ENCODE data around the gene ALKBH5.

ALKBH5 gene

GRCh38 chr17:18228176-18228682, 44.6 kb downstream of the ALKBH5 start:
- H3K27ac ChIP-seq: no peak overlapping the region
- peaks cover 11 to 13% of the 10 kb centered on the region in 2 experiments for H3K4me1 ChIP-seq (ENCODE audit: control insufficient read depth in 1 of 2, insufficient read depth in 1 of 2, low read depth in 1 of 2, low read length in 1 of 2)
- H3K4me3 ChIP-seq (ENCODE audit: low read depth in 1 of 2, low read length in 1 of 2): no peak overlapping the region
- no peaks in the 10 kb centered on the region for H3K36me3 ChIP-seq
- H3K27me3 ChIP-seq: peaks cover 13% of the 10 kb centered on the region
- no peaks in the 10 kb centered on the region for H3K9me3 ChIP-seq
- no peak for TF ChIP-seq CTCF (IDR thresholded peaks at IDR 0.05)

GRCh38 chr17:18229254-18229653, 45.6 kb downstream of the ALKBH5 start:
- no peaks in the 10 kb centered on the region for H3K9me3 ChIP-seq
- H3K4me1 ChIP-seq (ENCODE audit: control insufficient read depth in 1 of 2, insufficient read depth in 1 of 2, low read depth in 1 of 2, low read length in 1 of 2): peaks cover 11 to 13% of the 10 kb centered on the region in 2 experiments
- peaks cover 13% of the 10 kb centered on the region for H3K27me3 ChIP-seq
- TF ChIP-seq CTCF (IDR thresholded peaks at IDR 0.05): no peak
- no peak overlapping the region for H3K4me3 ChIP-seq (ENCODE audit: low read depth in 1 of 2, low read length in 1 of 2)
- peaks cover 5% of the 10 kb centered on the region for H3K36me3 ChIP-seq
- H3K27ac ChIP-seq: no peak overlapping the region

GRCh38 chr17:18229771-18230170, 46.1 kb downstream of the ALKBH5 start:
- peaks cover 10 to 12% of the 10 kb centered on the region in 2 experiments for H3K4me1 ChIP-seq (ENCODE audit: control insufficient read depth in 1 of 2, insufficient read depth in 1 of 2, low read depth in 1 of 2, low read length in 1 of 2)
- H3K27me3 ChIP-seq: peaks cover 13% of the 10 kb centered on the region
- no peak for TF ChIP-seq CTCF (IDR thresholded peaks at IDR 0.05)
- peaks cover 7% of the 10 kb centered on the region for H3K36me3 ChIP-seq
- H3K4me3 ChIP-seq (ENCODE audit: low read depth in 1 of 2, low read length in 1 of 2): no peak overlapping the region
- H3K9me3 ChIP-seq: no peaks in the 10 kb centered on the region
- H3K27ac ChIP-seq: no peak overlapping the region

GRCh38 chr17:18230288-18231141, 46.9 kb downstream of the ALKBH5 start:
- peaks cover 13% of the 10 kb centered on the region for H3K27me3 ChIP-seq
- H3K36me3 ChIP-seq: peaks cover 7% of the 10 kb centered on the region
- no peaks in the 10 kb centered on the region for H3K9me3 ChIP-seq
- H3K27ac ChIP-seq: no peak overlapping the region
- no peak overlapping the region for H3K4me3 ChIP-seq (ENCODE audit: low read depth in 1 of 2, low read length in 1 of 2)
- no peak for TF ChIP-seq CTCF (IDR thresholded peaks at IDR 0.05)
- H3K4me1 ChIP-seq (ENCODE audit: control insufficient read depth in 1 of 2, insufficient read depth in 1 of 2, low read depth in 1 of 2, low read length in 1 of 2): peaks cover 6 to 8% of the 10 kb centered on the region in 2 experiments

- Histone ChIP-seq H3K27me3 (peaks cover 9% of the 10 kb centered on the region), H3K9me3 (no peaks in the 10 kb centered on the region), H3K4me3 (ENCODE audit: low read depth in 1 of 2, low read length in 1 of 2) (no peak overlapping the region), H3K27ac (no peak overlapping the region), H3K4me1 (ENCODE audit: control insufficient read depth in 1 of 2, insufficient read depth in 1 of 2, low read depth in 1 of 2, low read length in 1 of 2) (peaks cover 2 to 4% of the 10 kb centered on the region in 2 experiments), H3K36me3 (peaks cover 7% of the 10 kb centered on the region)
- TF ChIP-seq CTCF (IDR thresholded peaks at IDR 0.05): no peak
Observed at GRCh38 chr17:18231164-18231563, 47.5 kb downstream of the ALKBH5 start.
